ENCODE measurements around the gene HMCN2.

The HMCN2 gene

GRCh38 chr9:130225071-130225470 lies 40.5 kb upstream of the HMCN2 start:
- DNase-seq (ENCODE audit: extremely low read depth, low read depth), result no peak
- no peak for TF ChIP-seq CTCF (IDR thresholded peaks at IDR 0.05; ENCODE audit: low read depth, low read length, missing control alignments)
- H3K4me3 ChIP-seq (replicated peaks; ENCODE audit: low read depth, low read length), result no peak overlapping the region

- no peak overlapping the region for H3K4me3 ChIP-seq (replicated peaks; ENCODE audit: low read depth, low read length)
- DNase-seq (ENCODE audit: extremely low read depth, low read depth), result no peak
- TF ChIP-seq CTCF (IDR thresholded peaks at IDR 0.05; ENCODE audit: low read depth, low read length, missing control alignments), result no peak
These were observed 40.0 kb upstream of the HMCN2 start for GRCh38 chr9:130225586-130225985.

GRCh38 chr9:130226112-130226511 lies 39.4 kb upstream of the HMCN2 start:
- DNase-seq (ENCODE audit: extremely low read depth, low read depth), result no peak
- H3K4me3 ChIP-seq (replicated peaks; ENCODE audit: low read depth, low read length), result no peak overlapping the region
- no peak for TF ChIP-seq CTCF (IDR thresholded peaks at IDR 0.05; ENCODE audit: low read depth, low read length, missing control alignments)

GRCh38 chr9:130227833-130228232 lies 37.7 kb upstream of the HMCN2 start:
- DNase-seq (ENCODE audit: extremely low read depth, low read depth), result no peak
- no peak for TF ChIP-seq CTCF (IDR thresholded peaks at IDR 0.05; ENCODE audit: low read depth, low read length, missing control alignments)

GRCh38 chr9:130229759-130230158 lies 35.8 kb upstream of the HMCN2 start:
- no peak overlapping the region for H3K4me3 ChIP-seq (replicated peaks; ENCODE audit: low read depth, low read length)
- no peak for TF ChIP-seq CTCF (IDR thresholded peaks at IDR 0.05; ENCODE audit: low read depth, low read length, missing control alignments)
- DNase-seq (ENCODE audit: extremely low read depth, low read depth), result no peak

More at GRCh38 chr9:130227833-130228232, 37.7 kb upstream of the HMCN2 start:
- H3K4me3 ChIP-seq (replicated peaks; ENCODE audit: low read depth, low read length), result no peak overlapping the region

GRCh38 chr9:130230631-130231030 lies 34.9 kb upstream of the HMCN2 start:
- TF ChIP-seq CTCF (IDR thresholded peaks at IDR 0.05; ENCODE audit: low read depth, low read length, missing control alignments), result no peak
- H3K4me3 ChIP-seq (replicated peaks; ENCODE audit: low read depth, low read length), result no peak overlapping the region
- DNase-seq (ENCODE audit: extremely low read depth, low read depth), result no peak

- no peak for TF ChIP-seq CTCF (IDR thresholded peaks at IDR 0.05; ENCODE audit: low read depth, low read length, missing control alignments)
- H3K4me3 ChIP-seq (replicated peaks; ENCODE audit: low read depth, low read length), result no peak overlapping the region
- no peak for DNase-seq (ENCODE audit: extremely low read depth, low read depth)
These were observed 32.5 kb upstream of the HMCN2 start for GRCh38 chr9:130232899-130233586.

Measured in HFF-Myc (cell line).